OCI-M1 (cell line): ENCODE measurements around the gene LRRC3C.
A peak's percentile ranks its signal among the peaks of the same experiment; 100 is the strongest.
"Not testable (repeated sequence)": the region's sequence is repeated elsewhere in the genome, so short reads cannot be mapped to it uniquely, and the experiment has no call there.

Experiments used
- DNase-seq: peaks from one replicate; lab custom pipeline; 2025; lab: John Stamatoyannopoulos, UW

The LRRC3C gene

DNA sequence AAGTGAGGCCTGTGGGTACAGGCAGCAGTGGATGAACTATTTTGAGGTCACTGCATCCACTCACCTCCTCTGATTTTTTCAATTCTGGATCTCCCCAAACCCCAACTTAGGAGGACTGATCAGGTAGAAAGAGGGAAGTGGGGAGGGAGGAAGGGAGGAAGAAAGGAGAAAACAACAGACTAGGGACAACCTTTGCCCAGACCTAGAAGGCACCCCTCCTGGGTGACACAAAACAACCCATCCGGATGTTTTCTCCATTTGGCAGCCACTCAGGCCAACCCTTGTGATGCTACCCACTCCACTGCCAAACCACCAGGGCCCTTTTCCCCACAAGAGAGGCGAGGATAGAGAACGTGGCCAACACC, 2.9 kb upstream of the LRRC3C start:
- DNase-seq = no peak

DNA sequence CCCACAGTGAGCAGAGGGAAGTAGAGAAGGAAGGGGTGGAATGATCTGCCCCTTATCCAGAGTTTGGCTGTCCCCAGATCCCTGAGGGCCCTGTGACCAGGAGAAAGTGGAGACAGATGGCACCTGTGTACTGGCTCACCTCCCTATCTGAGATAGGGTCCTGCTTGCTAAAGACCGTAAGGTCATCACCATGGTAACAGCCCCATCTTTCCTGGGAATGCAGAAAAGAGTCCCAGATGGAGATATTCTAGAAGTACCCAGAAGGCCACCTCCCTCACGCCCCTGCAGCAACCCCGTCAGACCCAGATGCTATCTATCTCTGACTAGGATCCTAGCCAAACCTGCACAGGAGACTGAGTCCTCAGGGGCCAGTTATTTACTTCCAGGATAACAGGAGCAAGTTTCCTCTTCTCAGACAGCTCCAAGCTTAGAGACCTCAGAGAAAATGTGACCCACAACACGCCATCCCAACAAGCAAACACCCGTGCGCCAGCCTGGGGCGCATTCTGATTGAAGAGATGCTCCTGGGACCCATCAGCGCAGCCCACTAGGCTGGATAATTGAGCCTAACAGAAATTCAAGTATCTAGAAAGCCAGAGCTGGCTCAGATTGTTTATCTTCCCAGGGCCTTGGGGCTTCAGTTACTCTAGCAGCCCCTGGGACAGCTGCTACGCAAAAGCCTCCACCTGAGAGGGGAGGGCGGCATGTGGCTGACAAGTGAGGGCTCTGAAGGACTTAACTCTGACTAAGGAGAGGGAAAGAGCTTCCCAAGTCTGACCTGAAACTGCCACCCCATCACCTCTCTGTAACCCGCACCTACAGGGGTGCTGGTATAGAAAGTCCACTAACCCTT, 2.0 kb upstream of the LRRC3C start:
- DNase-seq = no peak

DNA sequence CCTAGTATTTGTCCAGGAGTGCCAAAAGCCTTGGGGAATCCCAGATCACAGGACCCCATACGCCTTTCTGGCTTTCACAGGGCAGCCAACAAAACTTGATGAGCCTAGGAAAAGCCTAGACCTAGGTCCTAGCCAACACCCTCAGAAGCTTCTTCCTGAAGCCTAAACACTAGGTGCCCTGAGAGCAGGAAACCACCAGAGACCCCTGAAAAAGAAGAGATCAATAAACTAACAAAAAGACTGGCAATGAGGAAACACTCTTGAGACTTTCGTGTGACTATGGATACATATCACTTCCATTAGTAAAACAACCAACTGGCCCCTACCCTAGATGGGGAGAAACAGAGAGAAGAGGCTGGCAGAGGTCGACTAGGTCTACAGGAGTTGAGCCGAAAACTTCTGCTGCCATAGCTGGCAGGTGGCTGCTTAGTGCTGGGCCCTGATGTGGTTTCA, 1.4 kb upstream of the LRRC3C start:
- DNase-seq = no peak

DNA sequence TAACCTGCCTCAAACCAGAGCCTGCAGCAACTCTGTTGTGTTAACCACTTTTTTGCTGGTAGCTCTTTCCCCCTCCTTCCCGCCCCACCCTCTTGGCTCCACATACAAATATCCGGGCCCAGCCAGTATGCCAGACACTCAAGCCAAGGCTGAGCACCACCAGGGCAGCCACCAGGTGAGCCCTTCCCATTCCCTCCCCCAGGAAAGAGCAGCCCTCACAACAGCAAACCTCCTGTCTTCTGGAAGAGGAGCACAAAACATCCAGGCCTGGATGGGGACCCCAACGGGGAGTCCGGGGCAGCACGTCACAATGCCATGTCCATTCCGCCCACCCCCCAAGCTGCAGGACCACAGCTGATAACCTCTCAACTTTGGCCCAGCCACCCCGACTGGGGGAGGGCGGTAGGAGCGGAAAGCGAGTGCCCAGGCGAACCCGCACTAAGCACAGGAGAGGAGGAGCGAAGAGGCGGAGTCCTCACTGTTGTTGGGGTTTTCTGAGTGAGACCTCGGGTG, 888 bp upstream of the LRRC3C start:
- DNase-seq = peak; percentile 43

DNA sequence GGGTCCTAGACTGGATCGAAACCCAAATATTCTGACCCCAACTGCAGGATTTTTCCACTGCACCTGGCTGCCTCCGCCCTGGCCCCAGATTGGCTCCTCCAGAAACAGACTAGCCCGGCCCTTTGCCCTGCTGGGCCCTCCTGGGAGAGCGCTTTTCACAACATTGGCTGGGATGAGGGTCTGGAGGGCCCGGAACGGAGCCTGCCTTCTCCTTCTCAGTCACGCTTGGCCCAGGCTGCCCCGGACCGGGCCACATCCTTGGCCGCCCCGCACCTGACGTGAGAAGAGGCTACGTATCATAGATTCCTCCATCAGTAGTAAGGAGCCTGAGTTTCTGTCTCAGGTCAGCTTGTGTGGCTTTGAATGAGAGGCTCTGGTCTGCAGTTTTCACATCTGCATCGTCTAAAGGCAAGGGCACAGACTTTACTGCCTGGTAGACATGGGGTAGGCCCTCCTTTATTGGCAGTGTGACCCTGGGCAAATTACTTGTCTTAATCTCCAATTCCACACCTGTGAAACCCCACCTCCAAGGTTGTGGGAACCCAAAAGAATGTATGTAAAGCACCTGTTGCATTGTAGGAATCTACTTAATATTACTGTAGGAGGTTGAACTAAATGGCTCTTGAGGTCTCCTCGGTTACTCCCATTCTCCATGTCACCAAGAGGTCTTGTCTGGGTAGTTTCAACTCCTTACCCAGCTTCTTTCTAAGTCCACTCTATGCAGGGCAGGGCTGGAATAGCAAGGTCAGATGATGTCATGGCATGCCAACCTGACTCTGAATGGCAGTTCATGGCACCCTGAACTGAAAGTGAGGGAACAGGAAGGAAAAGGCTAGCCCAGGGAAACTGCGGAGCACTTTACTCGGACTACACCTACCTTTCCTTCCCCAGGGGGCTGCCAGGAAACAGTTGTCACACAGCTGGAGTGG, 661 bp downstream of the LRRC3C start:
- peak; percentile 52 for DNase-seq

DNA sequence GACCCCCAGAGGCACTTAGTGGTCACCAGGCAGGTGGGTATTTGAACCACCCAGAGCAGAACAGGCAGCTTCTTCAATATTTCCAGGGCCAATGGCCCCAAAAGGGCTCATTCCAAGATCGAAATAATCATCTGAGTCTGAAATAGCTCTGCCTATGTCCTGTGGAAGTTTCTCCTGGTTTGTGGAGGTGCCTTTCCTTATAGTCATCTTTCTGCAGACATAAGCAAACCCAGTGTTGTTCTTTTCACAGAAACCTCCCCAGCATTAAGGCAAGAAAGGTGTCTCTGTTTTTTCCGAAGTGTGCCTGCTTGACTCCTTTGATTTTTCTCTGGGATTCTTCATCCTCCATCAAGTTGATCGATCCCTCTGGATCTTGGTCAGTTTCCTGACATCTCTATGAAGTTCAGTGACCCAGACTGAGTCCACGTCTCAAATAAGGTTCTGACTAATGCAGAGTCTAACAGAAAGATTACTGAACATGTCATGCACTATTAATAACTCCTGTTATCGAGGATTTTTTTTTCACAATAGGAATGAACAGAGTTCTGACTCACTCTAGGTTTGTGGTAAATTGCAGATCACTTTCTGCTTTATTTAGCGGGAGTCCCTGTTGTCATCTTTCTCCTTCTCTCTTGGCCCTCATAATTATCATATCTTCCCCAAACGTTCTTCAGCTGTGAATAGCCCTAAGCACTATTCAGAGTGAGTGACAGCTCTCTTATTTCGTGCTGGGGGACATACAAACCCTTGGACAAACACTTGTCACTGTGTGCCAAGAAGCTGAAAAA, 1.5 kb downstream of the LRRC3C start:
- peak; percentile 81 for DNase-seq

DNA sequence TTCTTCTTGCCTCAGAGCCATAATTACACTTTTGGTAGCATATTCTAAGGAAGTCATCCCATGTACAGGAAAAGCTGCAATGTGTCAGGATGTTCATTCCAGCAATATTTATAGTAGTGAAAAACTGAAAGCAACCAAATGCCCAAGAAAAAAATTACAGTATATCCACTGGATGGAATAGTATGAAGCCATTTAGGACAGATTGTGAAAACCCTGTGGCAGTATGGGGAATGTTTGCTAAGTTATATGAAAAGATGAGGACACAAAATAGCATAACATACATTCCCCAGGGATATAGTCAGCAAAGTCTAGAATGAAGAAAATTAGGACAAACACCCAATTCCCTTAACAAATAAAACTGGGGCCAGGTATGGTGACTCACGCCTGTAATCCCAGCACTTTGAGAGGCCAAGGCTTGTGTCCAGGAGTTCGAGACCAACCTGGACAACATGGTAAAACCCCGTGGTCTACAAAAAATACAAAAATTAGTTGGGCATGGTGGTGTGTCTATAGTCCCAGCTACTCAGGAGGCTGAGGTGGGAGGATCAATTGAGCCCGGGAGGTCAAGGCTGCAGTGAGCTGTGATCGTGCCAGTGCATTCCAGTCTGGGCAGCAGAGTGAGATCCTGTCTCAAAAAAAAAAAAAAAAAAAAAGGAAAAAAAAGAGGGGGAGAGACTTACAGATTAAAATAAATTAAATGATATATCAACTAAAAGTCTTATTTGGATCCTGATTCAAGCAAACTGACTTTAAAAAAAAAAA, 2.3 kb downstream of the LRRC3C start:
- no peak for DNase-seq

DNA sequence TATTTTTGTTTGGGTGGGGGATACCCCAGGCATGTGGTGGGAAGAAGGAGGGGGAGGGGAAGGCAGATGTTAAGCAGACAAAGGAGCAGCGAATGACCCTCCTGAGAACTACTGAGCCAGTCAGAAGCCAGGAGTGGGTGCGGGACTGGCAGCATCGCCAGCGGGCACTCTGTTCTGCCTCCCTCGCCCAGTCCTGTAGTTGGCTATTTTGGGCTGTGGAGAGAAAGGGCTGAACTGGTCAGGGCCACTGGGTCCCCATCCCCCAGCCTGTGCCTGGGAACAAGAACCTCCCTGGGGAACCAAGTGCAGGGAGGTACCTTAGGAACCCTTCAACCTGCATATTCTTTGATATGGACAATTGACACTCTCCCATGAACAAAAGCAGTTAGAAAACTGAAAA, 6.4 kb downstream of the LRRC3C start:
- DNase-seq = no peak

DNA sequence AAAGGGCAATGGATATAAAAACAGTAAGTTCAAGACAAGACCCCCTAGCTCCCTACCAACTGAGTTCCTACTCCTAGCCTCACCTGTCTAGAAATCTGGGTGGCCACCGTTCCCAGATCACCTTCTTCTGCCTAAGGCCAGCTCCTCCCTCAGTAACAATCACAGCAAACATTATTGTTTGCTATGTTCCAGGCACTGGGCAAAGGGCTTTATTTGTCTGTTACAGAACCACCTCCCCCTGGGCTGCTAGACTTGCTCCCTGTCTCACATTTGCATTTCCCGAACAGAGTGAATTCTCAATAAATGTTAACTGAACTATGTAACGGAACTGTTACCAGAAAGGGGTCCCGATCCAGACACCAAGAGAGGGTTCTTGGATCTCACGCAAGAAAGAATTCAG, 6.8 kb downstream of the LRRC3C start:
- DNase-seq = no peak

DNA sequence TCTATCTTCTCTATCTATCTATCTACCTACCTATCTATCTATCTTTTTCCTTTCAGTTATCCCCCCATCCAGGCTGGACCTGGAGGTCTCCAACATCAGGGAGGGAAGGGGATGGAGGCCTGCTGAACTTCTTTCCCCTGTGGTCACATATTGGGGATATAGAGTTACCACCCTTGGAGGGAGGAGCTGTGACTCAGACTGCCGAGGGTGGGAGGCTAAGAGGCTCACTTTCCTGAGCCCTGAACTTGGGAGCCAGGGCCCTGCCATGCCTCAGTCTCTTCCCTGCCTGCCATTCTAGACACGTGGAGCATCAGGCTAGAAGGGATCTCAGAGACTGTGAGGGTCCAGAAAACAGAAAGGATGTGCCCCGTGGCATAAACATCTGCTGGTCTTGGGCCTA, 8.4 kb downstream of the LRRC3C start:
- no peak for DNase-seq

DNA sequence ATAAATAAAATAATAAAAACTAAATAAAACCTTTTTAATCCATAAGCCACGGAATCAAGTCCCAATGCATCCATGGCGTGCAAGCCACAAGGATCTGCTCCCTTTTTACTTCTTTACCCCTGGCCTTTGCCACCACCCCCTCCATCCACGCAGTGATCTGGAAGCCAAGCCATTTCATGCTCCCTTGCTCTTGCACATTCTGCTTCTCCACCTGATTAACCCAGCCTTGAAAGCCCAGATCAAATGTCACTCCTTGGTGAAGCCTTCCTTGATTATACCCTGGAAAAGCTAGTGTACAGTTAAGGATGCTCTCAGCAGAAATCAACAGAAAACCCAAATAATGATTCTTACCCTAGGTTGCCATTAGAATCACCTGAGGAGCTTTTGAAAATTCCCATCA, 9.9 kb downstream of the LRRC3C start:
- DNase-seq = no peak

DNA sequence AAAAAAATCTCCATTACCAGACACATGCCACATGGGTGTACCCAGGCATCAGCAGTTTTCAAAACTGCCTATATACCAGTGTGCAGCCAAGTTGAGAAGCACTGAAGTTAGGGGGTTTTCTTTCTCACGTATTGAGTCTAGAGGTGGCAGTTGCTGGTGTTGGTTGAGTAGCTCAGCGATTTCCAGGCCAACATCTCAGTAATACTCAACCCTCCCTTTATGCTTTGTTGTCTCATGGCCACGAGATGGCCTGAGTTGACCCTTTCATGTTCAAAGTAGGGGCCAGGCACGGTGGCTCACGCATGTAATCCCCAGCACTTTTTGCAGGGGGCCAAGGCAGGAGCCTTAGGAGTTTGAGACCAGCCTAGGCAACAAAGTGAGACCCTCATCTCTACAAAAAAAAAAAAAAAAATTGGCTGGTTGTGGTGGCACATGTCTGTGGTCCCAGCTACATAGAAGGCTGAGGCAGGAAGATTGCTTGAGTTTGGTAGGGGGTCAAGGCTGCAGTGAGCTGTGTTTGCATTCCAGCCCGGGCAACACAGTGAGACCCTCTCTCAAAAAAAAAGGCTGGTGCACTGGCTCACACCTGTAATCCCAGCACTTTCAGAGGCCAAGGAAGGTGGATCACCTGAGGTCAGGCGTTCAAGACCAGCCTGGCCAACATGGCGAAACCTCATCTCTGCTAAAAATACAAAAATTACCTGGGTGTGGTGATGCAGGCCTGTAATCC, 10.8 kb downstream of the LRRC3C start:
- no peak for DNase-seq

DNA sequence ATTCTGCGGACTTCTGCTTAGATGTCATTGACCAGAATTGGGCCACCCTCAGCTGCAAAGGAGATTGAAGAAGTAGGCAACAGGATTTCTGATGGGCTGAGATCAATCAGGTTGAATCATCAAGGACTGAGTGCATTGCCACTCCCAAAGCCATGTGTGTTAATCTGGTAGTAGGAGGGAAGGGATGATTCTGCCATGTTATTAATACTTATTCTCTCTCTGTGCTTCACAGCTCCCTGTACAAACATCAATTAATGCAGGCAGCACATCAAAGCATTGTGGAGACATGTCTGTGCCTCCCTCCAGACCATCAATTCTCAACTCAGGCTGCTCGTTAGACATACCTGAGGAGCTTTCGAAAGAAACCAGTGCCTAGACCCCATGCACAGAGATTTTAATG, 11.6 kb downstream of the LRRC3C start:
- no peak for DNase-seq

DNA sequence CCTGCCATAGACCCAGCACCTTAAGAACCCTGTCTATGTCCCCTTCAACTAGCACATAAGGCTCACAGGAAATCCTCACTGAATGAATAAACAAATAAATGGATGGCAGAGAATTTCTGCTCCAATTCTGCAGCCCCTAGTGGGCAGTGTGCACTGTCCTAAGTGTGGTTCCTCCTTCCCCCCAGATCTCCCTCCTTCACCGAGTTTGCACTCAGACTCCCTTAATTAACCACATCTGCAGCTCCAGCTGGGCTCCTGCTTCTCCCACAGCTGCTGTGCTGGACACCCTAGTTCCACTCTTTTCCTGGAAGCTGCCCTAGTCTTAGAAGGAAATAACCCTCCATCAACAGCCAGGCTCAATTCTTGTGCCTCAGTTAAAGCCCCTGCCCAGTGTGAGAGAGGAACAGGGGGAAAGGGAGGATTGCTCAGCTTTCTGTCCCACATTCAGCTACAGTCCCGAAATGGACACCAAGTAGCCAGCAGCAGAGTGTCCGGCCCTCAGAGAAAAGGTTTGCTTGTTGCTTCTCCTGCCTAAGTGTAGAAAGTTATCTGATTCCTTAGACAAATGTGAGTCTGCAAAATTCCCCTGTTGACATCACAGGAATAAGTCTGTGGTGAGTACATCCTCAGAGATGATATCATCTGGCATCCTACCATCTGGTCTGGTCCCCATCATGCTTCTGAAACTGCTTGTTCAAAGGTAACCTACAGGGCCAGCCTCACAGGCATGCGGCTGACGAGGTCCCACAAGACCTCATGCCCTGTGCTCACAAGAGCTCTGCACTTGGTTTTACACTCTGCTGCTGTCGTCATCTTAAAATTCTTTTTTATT, 12.3 kb downstream of the LRRC3C start:
- peak; percentile 78 for DNase-seq

DNA sequence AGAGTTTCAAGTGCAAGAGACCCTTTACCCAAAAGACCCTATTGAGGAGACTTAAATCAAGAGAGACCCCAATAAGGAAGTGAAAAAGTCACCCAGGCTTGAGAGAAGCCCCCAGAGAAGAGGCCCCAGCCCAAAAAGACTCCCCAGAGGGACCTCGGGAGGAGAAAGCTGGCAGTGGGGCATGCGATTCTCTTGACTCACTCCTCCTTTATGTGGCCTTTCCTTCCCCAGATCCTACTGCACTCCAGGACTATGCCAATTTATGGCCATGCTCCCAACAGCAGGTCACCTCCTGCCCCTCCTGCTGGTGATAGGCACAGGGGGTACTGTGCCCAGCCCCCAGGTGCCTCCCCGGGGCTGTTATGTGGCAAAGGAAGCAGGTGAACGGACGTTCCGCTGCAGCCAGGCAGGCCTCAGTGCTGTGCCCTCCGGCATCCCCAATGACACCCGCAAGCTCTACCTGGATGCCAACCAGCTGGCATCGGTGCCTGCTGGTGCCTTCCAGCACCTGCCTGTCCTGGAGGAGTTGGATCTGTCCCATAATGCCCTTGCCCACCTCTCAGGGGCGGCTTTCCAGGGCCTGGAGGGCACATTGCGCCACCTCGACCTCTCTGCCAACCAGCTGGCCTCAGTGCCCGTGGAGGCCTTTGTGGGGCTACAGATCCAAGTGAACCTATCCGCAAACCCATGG, 16.3 kb downstream of the LRRC3C start:
- no peak for DNase-seq

DNA sequence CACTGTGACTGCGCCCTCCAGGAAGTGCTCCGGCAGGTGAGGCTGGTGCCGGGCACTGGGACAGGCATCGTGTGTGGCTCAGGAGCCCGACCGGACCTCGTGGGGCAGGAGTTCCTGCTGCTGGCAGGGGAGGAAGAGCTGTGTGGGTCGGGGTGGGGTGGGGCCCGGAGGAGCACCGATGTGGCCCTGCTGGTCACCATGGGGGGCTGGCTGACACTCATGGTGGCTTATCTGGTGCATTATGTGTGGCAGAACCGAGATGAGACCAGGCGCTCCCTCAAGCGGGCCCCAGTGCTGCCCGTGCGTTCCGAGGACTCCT, 16.8 kb downstream of the LRRC3C start:
- DNase-seq = no peak

DNA sequence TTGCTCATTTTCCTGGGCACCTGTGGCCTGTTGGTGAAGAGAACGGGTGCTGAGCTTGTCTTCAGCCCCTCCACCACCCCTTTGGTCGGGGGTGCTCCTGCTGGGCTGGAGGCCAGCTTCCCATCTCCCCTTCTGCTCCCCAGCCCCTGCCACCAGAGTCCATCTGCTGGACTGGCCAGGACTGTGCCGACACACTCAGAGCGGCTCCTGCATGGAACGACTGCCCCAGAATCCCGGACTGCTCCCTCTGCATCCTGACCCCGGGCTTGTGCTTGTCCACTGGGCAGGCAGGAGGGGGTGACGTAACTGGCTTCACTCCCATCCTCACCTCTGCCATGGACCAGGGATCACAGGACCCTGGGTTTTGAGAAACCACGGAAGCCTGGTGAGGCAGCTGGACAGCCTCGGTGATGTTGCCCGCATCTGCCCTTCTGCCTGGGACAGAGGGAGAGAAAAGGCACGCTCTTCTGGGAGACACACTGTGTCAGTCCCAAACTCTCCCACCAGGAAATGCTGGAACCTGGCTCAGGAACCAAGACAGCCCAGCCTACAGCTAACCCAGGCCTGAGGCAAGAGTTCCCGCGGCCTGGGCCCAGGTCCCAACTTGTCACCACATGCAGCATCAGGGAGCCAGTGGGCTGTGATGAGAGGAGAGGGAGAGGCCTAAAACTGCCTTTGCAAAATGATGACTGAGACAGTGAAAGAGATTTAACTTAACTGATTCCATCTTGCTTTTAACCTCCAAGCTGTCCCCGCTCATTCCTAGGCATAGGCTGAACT, 19.2 kb downstream of the LRRC3C start:
- DNase-seq = no peak

DNA sequence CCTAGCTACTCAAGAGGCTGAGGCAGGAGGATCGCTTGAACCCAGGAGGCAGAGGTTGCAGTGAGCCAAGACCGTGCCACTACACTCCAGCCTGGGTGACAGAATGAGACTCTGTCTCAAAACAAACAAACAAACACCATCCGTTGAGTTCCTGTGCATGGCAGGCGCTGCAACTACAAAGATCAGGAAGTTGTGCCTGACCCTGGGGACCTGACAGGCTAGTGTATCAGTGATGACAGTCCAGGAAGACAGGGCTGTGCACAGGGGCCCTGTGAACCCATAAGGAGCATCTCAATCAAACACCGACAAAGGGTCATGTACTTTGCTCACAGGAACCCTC, 20.9 kb downstream of the LRRC3C start:
- not testable (repeated sequence) for DNase-seq

DNA sequence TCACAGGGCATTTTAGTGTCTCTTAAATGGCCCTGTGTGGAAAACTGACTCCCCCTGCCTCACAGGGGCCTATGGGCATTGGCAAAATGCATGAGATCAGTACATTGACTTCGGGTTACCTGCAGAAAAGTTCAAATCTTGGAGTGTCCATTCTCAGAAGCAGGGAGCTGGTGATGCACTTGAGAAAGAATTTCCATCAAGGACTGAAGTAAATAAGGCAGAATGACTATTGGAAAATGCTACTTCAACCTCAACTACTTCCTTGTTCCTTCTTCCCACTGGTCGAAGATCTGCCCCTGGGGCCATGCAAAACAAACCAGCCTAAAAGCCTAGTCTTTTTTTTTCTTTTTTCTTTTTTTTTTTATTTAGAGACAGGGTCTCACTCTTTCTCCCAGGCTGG, 21.5 kb downstream of the LRRC3C start:
- no peak for DNase-seq
